ENCODE results near the gene CHTOP. TPM values are rescaled to one million over a fixed set of nuclear protein-coding genes. Genes with fewer than 3 reads are reported as not detected.

Gene CHTOP
- total and polyA plus RNA-seq, 11 donors = 48.4 to 92.0 (median 72.9) TPM

- TF ChIP-seq, protein P1, sequence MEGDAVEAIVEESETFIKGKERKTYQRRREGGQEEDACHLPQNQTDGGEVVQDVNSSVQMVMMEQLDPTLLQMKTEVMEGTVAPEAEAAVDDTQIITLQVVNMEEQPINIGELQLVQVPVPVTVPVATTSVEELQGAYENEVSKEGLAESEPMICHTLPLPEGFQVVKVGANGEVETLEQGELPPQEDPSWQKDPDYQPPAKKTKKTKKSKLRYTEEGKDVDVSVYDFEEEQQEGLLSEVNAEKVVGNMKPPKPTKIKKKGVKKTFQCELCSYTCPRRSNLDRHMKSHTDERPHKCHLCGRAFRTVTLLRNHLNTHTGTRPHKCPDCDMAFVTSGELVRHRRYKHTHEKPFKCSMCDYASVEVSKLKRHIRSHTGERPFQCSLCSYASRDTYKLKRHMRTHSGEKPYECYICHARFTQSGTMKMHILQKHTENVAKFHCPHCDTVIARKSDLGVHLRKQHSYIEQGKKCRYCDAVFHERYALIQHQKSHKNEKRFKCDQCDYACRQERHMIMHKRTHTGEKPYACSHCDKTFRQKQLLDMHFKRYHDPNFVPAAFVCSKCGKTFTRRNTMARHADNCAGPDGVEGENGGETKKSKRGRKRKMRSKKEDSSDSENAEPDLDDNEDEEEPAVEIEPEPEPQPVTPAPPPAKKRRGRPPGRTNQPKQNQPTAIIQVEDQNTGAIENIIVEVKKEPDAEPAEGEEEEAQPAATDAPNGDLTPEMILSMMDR (IDR thresholded peaks at IDR 0.05) = no peak
- Histone ChIP-seq H3K36me3 (peaks cover 0 to 10% (median 0%) of the 10 kb centered on the region in 9 donors), H3K4me3 (no peak overlapping the region), H3K4me1 (peaks cover 0 to 18% (median 0%) of the 10 kb centered on the region in 12 donors), H3K9me3 (no peaks in the 10 kb centered on the region), H3K27ac (peak overlapping the region in 6 of 12 donors; percentile 1 to 38 (median 28)), H3K27me3 (no peaks in the 10 kb centered on the region)
- DNase-seq (no peak), ATAC-seq (peak in 3 of 4 donors; percentile 41 to 88 (median 56))
- intact Hi-C loops (cut with DNase I) = no loop called here
- 57 to 78% (median 69%) methylated on average over 7 of the region's 7 CpGs for WGBS, 4 donors
Observed at GRCh38 chr1:153598309-153599172, 35.3 kb upstream of the CHTOP start.

DNA sequence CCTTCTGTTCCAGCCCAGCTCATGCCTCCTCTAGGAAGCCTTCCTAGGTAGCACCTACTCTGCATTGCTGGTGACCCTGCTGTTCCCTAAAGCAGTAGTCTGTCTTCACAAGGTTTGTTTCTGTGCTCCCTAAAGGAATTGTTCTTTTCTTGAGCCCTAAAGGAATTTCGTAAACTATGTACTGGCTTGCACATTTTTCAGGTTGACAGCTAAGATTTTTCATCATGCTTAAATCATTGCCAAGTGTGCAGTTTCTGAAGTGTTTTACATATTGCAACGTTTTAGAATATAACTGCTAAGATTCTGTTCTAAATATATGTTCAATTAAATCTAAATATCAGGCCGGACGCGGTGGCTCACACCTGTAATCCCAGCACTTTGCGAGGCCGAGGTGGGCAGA lies 34.0 kb upstream of the CHTOP start:
- H3K36me3 ChIP-seq = peaks cover 0 to 15% (median 0%) of the 10 kb centered on the region in 9 donors
- no peak for ATAC-seq
- intact Hi-C loops (cut with DNase I) = loop anchor here in 1 of 10 donors (5.0 kb wide), 1 partner anchor 52 kb away; no protein-coding TSS in a partner anchor
- no peak overlapping the region for H3K27ac ChIP-seq
- WGBS, 4 donors = 88 to 94% (median 93%) methylated on average over 7 of the region's 7 CpGs
- H3K4me1 ChIP-seq = peaks cover 0 to 18% (median 0%) of the 10 kb centered on the region in 12 donors
- no peaks in the 10 kb centered on the region for H3K9me3 ChIP-seq
- TF ChIP-seq POLR2A (IDR thresholded peaks at IDR 0.05) = no peak
- TF ChIP-seq, protein P1 (IDR thresholded peaks at IDR 0.05) = no peak
- DNase-seq = no peak
- H3K4me3 ChIP-seq = no peak overlapping the region
- no peaks in the 10 kb centered on the region for H3K27me3 ChIP-seq

GRCh38 chr1:153602749-153603148 lies 31.1 kb upstream of the CHTOP start:
- H3K9me3 ChIP-seq = no peaks in the 10 kb centered on the region
- no peak overlapping the region for H3K27ac ChIP-seq
- 91 to 94% (median 92%) methylated on average over 6 of the region's 6 CpGs for WGBS, 4 donors
- ATAC-seq = no peak
- intact Hi-C loops (cut with DNase I) = loop anchor here in 1 of 10 donors (5.0 kb wide), 1 partner anchor 50 kb away; no protein-coding TSS in a partner anchor
- no peak overlapping the region for H3K4me3 ChIP-seq
- no peaks in the 10 kb centered on the region for H3K27me3 ChIP-seq
- peaks cover 0 to 42% (median 23%) of the 10 kb centered on the region in 9 donors for H3K36me3 ChIP-seq
- H3K4me1 ChIP-seq = peaks cover 0 to 18% (median 6%) of the 10 kb centered on the region in 12 donors
- no peak for DNase-seq
- TF ChIP-seq POLR2A (IDR thresholded peaks at IDR 0.05) = no peak
- TF ChIP-seq, protein P1 (IDR thresholded peaks at IDR 0.05) = no peak

- H3K9me3 ChIP-seq = no peaks in the 10 kb centered on the region
- H3K4me3 ChIP-seq = no peak overlapping the region
- H3K27ac ChIP-seq = no peak overlapping the region
- H3K4me1 ChIP-seq = peaks cover 6 to 44% (median 25%) of the 10 kb centered on the region in 12 donors
- TF ChIP-seq, protein P1 (IDR thresholded peaks at IDR 0.05) = no peak
- TF ChIP-seq POLR2A (IDR thresholded peaks at IDR 0.05) = no peak
- DNase-seq (no peak), ATAC-seq (no peak)
- 87 to 95% (median 93%) methylated on average over 11 of the region's 11 CpGs for WGBS, 4 donors
- H3K36me3 ChIP-seq = peaks cover 0 to 39% (median 24%) of the 10 kb centered on the region in 9 donors
- intact Hi-C loops (cut with DNase I) = no loop called here
- no peaks in the 10 kb centered on the region for H3K27me3 ChIP-seq
Observed at GRCh38 chr1:153606194-153606593, 27.7 kb upstream of the CHTOP start.

Measured in heart left ventricle (tissue), 16 donors.